ENCODE data around the gene PABPN1L.

DNA sequence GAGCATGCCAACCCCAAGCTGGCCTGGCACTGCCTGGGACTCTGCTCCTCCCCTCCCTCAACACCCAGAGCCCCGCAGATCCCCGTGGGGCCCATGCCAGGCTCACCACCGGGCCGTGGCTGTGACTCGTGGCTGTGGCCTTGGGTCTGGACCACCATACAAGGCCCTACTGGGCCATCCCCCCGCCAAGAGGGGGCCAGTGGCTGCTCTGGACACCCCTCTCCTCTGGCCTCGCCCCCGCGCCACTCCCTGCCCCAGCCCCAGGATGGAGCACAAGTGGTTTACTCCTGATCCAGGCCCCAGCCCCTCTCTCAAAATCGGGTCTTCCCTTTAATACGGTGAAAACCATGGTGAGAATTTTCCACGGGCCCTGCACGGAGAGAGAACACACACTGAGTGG is 3.0 kb downstream of the PABPN1L start:
- TF ChIP-seq MTF1 (CRISPR knock-in tag; IDR thresholded peaks at IDR 0.05): no peak
- TF ChIP-seq, protein P1, sequence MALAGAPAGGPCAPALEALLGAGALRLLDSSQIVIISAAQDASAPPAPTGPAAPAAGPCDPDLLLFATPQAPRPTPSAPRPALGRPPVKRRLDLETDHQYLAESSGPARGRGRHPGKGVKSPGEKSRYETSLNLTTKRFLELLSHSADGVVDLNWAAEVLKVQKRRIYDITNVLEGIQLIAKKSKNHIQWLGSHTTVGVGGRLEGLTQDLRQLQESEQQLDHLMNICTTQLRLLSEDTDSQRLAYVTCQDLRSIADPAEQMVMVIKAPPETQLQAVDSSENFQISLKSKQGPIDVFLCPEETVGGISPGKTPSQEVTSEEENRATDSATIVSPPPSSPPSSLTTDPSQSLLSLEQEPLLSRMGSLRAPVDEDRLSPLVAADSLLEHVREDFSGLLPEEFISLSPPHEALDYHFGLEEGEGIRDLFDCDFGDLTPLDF (CRISPR knock-in tag; IDR thresholded peaks at IDR 0.05): no peak
- TF ChIP-seq, protein P2, sequence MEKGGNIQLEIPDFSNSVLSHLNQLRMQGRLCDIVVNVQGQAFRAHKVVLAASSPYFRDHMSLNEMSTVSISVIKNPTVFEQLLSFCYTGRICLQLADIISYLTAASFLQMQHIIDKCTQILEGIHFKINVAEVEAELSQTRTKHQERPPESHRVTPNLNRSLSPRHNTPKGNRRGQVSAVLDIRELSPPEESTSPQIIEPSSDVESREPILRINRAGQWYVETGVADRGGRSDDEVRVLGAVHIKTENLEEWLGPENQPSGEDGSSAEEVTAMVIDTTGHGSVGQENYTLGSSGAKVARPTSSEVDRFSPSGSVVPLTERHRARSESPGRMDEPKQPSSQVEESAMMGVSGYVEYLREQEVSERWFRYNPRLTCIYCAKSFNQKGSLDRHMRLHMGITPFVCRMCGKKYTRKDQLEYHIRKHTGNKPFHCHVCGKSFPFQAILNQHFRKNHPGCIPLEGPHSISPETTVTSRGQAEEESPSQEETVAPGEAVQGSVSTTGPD (CRISPR knock-in tag; IDR thresholded peaks at IDR 0.05): no peak
- no peak for TF ChIP-seq HDAC2 (CRISPR knock-in tag; IDR thresholded peaks at IDR 0.05)
- TF ChIP-seq EEA1 (CRISPR knock-in tag; IDR thresholded peaks at IDR 0.05; ENCODE audit: borderline replicate concordance): no peak
- TF ChIP-seq ZNF292 (CRISPR knock-in tag; IDR thresholded peaks at IDR 0.05; ENCODE audit: borderline replicate concordance, low read depth): no peak
- TF ChIP-seq, protein P3, sequence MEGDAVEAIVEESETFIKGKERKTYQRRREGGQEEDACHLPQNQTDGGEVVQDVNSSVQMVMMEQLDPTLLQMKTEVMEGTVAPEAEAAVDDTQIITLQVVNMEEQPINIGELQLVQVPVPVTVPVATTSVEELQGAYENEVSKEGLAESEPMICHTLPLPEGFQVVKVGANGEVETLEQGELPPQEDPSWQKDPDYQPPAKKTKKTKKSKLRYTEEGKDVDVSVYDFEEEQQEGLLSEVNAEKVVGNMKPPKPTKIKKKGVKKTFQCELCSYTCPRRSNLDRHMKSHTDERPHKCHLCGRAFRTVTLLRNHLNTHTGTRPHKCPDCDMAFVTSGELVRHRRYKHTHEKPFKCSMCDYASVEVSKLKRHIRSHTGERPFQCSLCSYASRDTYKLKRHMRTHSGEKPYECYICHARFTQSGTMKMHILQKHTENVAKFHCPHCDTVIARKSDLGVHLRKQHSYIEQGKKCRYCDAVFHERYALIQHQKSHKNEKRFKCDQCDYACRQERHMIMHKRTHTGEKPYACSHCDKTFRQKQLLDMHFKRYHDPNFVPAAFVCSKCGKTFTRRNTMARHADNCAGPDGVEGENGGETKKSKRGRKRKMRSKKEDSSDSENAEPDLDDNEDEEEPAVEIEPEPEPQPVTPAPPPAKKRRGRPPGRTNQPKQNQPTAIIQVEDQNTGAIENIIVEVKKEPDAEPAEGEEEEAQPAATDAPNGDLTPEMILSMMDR (CRISPR knock-in tag; IDR thresholded peaks at IDR 0.05): no peak
- TF ChIP-seq, protein P4, sequence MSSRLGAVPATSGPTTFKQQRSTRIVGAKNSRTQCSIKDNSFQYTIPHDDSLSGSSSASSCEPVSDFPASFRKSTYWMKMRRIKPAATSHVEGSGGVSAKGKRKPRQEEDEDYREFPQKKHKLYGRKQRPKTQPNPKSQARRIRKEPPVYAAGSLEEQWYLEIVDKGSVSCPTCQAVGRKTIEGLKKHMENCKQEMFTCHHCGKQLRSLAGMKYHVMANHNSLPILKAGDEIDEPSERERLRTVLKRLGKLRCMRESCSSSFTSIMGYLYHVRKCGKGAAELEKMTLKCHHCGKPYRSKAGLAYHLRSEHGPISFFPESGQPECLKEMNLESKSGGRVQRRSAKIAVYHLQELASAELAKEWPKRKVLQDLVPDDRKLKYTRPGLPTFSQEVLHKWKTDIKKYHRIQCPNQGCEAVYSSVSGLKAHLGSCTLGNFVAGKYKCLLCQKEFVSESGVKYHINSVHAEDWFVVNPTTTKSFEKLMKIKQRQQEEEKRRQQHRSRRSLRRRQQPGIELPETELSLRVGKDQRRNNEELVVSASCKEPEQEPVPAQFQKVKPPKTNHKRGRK (CRISPR knock-in tag; IDR thresholded peaks at IDR 0.05): no peak

Data from HepG2 (cell line).